GM23338 (cell line): ENCODE data around the gene NFIC. TPM values are rescaled to one million over a fixed set of nuclear protein-coding genes. Genes with fewer than 3 reads are reported as not detected.
A peak's percentile ranks its signal among the peaks of the same experiment; 100 is the strongest.

ENCODE experiments used
- ATAC-seq: fragments of 200-7000 bp; cut with Tn5 transposase; 3 replicates; pipeline ENCODE4 v1.9.1; 2020
- DNase-seq: peaks from one replicate; pipeline ENCODE4 v3.0.0-alpha.2; 2015; ENCODE audit warnings: low spot score
- H2AFZ ChIP-seq: fragments of 200-600 bp; sonication (generic); 2 replicates; pipeline ENCODE4 v1.8.0; 2016; ENCODE audit warnings: antibody characterized with exemption, mild to moderate bottlenecking, moderate library complexity
- H3F3A ChIP-seq: fragments of 200-600 bp; sonication (generic); replicated peaks from 2 replicates; pipeline ENCODE4 v1.8.0; 2017; ENCODE audit warnings: antibody characterized with exemption, mixed run types, low read depth
- H3K27ac ChIP-seq: fragments of 200-600 bp; sonication (generic); 2 replicates; pipeline ENCODE4 v1.6.1; 2016; ENCODE audit warnings: low read depth
- H3K27me3 ChIP-seq: fragments of 200-600 bp; sonication (generic); 2 replicates; pipeline ENCODE4 v1.8.0; 2016; ENCODE audit warnings: mild to moderate bottlenecking, mixed run types, moderate library complexity; ENCODE audit not compliant: insufficient read depth
- H3K36me3 ChIP-seq: fragments of 200-600 bp; sonication (generic); 2 replicates; pipeline ENCODE4 v1.8.0; 2016; ENCODE audit warnings: mild to moderate bottlenecking; ENCODE audit not compliant: insufficient read depth
- H3K4me1 ChIP-seq: fragments of 200-600 bp; sonication (generic); 2 replicates; pipeline ENCODE4 v1.8.0; 2016; ENCODE audit warnings: mild to moderate bottlenecking, moderate library complexity; ENCODE audit not compliant: insufficient read depth
- H3K4me2 ChIP-seq: fragments of 200-600 bp; sonication (generic); 2 replicates; pipeline ENCODE4 v1.7.1; 2017; ENCODE audit warnings: mixed run types
- H3K4me3 ChIP-seq: fragments of 200-600 bp; sonication (generic); 2 replicates; pipeline ENCODE4 v1.6.1; 2016; ENCODE audit warnings: mixed run types
- H3K79me2 ChIP-seq: fragments of 200-600 bp; sonication (generic); replicated peaks from 2 replicates; pipeline ENCODE4 v1.8.0; 2017; ENCODE audit warnings: mild to moderate bottlenecking; ENCODE audit not compliant: insufficient read depth
- H3K9me2 ChIP-seq: fragments of 200-600 bp; sonication (generic); 2 replicates; pipeline ENCODE4 v1.8.0; 2017; ENCODE audit not compliant: insufficient read depth
- H4K20me1 ChIP-seq: fragments of 200-600 bp; sonication (generic); replicated peaks from 2 replicates; pipeline ENCODE4 v1.8.0; 2017; ENCODE audit warnings: mild to moderate bottlenecking; ENCODE audit not compliant: insufficient read depth
- H3K27ac Mint-ChIP-seq: 2 replicates; pipeline ENCODE4 v1.8.0; 2020; ENCODE audit warnings: inconsistent platforms, mild to moderate bottlenecking, moderate library complexity, mixed read lengths
- H3K27me3 Mint-ChIP-seq: 3 replicates; pipeline ENCODE4 v1.8.0; 2022; ENCODE audit warnings: low read depth, mild to moderate bottlenecking, moderate library complexity, mixed read lengths, inconsistent platforms; ENCODE audit not compliant: insufficient read depth, poor library complexity
- H3K36me3 Mint-ChIP-seq: 3 replicates; pipeline ENCODE4 v1.8.0; 2021; ENCODE audit warnings: low read depth, mild to moderate bottlenecking, inconsistent platforms, moderate library complexity, mixed read lengths
- H3K4me1 Mint-ChIP-seq: 3 replicates; pipeline ENCODE4 v1.8.0; 2020; ENCODE audit warnings: mild to moderate bottlenecking, inconsistent platforms, mixed read lengths
- H3K4me3 Mint-ChIP-seq: 3 replicates; pipeline ENCODE4 v1.8.0; 2021; ENCODE audit warnings: moderate library complexity, mild to moderate bottlenecking, inconsistent platforms, mixed read lengths
- H3K9me3 Mint-ChIP-seq: 3 replicates; pipeline ENCODE4 v1.8.0; 2020; ENCODE audit warnings: moderate library complexity, mild to moderate bottlenecking, inconsistent platforms, mixed read lengths
- EZH2 ChIP-seq: fragments of 200-600 bp; sonication (generic); IDR thresholded peaks from one replicate; pipeline ENCODE4 v1.8.0; 2017; ENCODE audit warnings: antibody characterized with exemption, mild to moderate bottlenecking, low read depth; ENCODE audit not compliant: unreplicated experiment
- JUNB ChIP-seq: IDR thresholded peaks from one replicate; pipeline ENCODE4 v1.6.1; 2016; ENCODE audit warnings: antibody characterized with exemption; ENCODE audit not compliant: unreplicated experiment
- POLR2AphosphoS5 ChIP-seq: IDR thresholded peaks from 2 replicates; pipeline ENCODE4 v1.6.1; 2016; ENCODE audit warnings: antibody characterized with exemption, low read depth
- STAT1 ChIP-seq: IDR thresholded peaks from one replicate; pipeline ENCODE4 v1.6.1; 2016; ENCODE audit warnings: antibody characterized with exemption; ENCODE audit not compliant: unreplicated experiment
- ZNF114 ChIP-seq: fragments of 250-450 bp; sonication (Bioruptor Pico); IDR thresholded peaks from 2 replicates; pipeline ENCODE4 v1.5.0; 2020; ENCODE audit warnings: mild to moderate bottlenecking, moderate library complexity
- ZNF331 ChIP-seq: fragments of 250-450 bp; sonication (Bioruptor Pico); IDR thresholded peaks from 2 replicates; pipeline ENCODE4 v1.5.0; 2020; ENCODE audit warnings: low read depth, mild to moderate bottlenecking, moderate library complexity
- polyA plus RNA-seq: library from polyadenylated mRNA; unstranded; fragments of >200 nt; fragmentation: Nextera tagmentation; extraction: Ambion mirVana; gene quantifications from 2 replicates; pipeline ENCODE4 v1.2.1, GENCODE V29; 2016
- total RNA-seq: library from RNA; depleted of rRNA; stranded (reverse); fragments of >200 nt; shearing (Covaris generic); gene quantifications from 2 replicates; pipeline ENCODE4 v1.2.3, GENCODE V29; 2014
- TF ChIP-seq, protein P1 (sequence below): fragments of 250-450 bp; sonication (Bioruptor Pico); IDR thresholded peaks from 2 replicates; pipeline ENCODE4 v1.5.0; 2020; ENCODE audit warnings: mild to moderate bottlenecking, moderate library complexity
- TF ChIP-seq, protein P2 (sequence below): IDR thresholded peaks from 2 replicates; pipeline ENCODE4 v1.6.1; 2016; ENCODE audit warnings: antibody characterized with exemption

The NFIC gene
- total and polyA plus RNA-seq, 2 experiments from 2014 or later: 1.3 to 5.3 TPM

DNA sequence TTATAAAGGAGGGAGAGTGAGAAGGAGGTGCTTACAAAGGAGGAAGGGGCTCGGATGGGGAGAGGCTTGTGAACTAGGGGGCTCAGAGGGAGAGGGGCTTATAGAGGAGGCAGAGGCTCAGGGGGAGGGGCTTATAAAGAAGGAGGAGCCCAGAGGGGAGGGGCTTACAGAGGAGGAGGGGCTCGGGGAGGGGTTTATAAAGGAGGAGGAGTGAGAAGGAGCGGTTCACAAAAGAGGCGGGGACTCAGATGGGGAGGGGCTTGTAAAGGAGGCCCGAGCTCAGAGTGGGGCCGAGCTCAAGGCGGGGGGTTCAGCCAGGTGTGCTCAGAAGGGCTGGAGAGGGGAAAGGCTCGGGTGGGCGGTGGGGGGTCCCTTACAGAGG, 113.4 kb downstream of the NFIC start:
- DNase-seq (peak; percentile 89), ATAC-seq (peak; percentile 63)
- Mint-ChIP-seq H3K27me3 (peaks cover 23% of the 10 kb centered on the region), H3K27ac (no peak overlapping the region), H3K36me3 (no peaks in the 10 kb centered on the region), H3K4me1 (peaks cover 9% of the 10 kb centered on the region; the same call in 2 of the 3 replicates), H3K9me3 (no peaks in the 10 kb centered on the region; the same call in 2 of the 3 replicates), H3K4me3 (no peak overlapping the region)
- Histone ChIP-seq H3K79me2 (no peaks in the 10 kb centered on the region), H3K4me1 (peaks cover 11% of the 10 kb centered on the region; the same call in 1 of the 2 replicates), H3K36me3 (no peaks in the 10 kb centered on the region), H3K27me3 (no peaks in the 10 kb centered on the region), H3F3A (0 out of 2 replicates have a peak, but pooled peaks cover 4% of the 10 kb centered on the region), H3K9me2 (peaks cover 7% of the 10 kb centered on the region; the same call in 1 of the 2 replicates), H4K20me1 (0 out of 2 replicates have a peak, but pooled peaks cover 3% of the 10 kb centered on the region), H3K4me3 (peak overlapping the region; percentile 52), H2AFZ (0 out of 2 replicates have a peak overlapping the region, but pooled peaks have one; percentile 72), H3K4me2 (peak overlapping the region; percentile 77), H3K27ac (no peak overlapping the region)
- no peak for TF ChIP-seq ZNF331 (CRISPR knock-in tag)
- TF ChIP-seq, protein P1, sequence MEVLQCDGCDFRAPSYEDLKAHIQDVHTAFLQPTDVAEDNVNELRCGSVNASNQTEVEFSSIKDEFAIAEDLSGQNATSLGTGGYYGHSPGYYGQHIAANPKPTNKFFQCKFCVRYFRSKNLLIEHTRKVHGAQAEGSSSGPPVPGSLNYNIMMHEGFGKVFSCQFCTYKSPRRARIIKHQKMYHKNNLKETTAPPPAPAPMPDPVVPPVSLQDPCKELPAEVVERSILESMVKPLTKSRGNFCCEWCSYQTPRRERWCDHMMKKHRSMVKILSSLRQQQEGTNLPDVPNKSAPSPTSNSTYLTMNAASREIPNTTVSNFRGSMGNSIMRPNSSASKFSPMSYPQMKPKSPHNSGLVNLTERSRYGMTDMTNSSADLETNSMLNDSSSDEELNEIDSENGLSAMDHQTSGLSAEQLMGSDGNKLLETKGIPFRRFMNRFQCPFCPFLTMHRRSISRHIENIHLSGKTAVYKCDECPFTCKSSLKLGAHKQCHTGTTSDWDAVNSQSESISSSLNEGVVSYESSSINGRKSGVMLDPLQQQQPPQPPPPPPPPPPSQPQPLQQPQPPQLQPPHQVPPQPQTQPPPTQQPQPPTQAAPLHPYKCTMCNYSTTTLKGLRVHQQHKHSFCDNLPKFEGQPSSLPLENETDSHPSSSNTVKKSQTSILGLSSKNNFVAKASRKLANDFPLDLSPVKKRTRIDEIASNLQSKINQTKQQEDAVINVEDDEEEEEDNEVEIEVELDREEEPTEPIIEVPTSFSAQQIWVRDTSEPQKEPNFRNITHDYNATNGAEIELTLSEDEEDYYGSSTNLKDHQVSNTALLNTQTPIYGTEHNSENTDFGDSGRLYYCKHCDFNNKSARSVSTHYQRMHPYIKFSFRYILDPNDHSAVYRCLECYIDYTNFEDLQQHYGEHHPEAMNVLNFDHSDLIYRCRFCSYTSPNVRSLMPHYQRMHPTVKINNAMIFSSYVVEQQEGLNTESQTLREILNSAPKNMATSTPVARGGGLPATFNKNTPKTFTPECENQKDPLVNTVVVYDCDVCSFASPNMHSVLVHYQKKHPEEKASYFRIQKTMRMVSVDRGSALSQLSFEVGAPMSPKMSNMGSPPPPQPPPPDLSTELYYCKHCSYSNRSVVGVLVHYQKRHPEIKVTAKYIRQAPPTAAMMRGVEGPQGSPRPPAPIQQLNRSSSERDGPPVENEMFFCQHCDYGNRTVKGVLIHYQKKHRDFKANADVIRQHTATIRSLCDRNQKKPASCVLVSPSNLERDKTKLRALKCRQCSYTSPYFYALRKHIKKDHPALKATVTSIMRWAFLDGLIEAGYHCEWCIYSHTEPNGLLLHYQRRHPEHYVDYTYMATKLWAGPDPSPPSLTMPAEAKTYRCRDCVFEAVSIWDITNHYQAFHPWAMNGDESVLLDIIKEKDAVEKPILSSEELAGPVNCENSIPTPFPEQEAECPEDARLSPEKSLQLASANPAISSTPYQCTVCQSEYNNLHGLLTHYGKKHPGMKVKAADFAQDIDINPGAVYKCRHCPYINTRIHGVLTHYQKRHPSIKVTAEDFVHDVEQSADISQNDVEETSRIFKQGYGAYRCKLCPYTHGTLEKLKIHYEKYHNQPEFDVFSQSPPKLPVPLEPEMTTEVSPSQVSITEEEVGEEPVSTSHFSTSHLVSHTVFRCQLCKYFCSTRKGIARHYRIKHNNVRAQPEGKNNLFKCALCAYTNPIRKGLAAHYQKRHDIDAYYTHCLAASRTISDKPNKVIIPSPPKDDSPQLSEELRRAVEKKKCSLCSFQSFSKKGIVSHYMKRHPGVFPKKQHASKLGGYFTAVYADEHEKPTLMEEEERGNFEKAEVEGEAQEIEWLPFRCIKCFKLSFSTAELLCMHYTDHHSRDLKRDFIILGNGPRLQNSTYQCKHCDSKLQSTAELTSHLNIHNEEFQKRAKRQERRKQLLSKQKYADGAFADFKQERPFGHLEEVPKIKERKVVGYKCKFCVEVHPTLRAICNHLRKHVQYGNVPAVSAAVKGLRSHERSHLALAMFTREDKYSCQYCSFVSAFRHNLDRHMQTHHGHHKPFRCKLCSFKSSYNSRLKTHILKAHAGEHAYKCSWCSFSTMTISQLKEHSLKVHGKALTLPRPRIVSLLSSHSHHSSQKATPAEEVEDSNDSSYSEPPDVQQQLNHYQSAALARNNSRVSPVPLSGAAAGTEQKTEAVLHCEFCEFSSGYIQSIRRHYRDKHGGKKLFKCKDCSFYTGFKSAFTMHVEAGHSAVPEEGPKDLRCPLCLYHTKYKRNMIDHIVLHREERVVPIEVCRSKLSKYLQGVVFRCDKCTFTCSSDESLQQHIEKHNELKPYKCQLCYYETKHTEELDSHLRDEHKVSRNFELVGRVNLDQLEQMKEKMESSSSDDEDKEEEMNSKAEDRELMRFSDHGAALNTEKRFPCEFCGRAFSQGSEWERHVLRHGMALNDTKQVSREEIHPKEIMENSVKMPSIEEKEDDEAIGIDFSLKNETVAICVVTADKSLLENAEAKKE (CRISPR knock-in tag): no peak
- TF ChIP-seq ZNF114 (CRISPR knock-in tag): no peak
- TF ChIP-seq JUNB: no peak
- TF ChIP-seq, protein P2, sequence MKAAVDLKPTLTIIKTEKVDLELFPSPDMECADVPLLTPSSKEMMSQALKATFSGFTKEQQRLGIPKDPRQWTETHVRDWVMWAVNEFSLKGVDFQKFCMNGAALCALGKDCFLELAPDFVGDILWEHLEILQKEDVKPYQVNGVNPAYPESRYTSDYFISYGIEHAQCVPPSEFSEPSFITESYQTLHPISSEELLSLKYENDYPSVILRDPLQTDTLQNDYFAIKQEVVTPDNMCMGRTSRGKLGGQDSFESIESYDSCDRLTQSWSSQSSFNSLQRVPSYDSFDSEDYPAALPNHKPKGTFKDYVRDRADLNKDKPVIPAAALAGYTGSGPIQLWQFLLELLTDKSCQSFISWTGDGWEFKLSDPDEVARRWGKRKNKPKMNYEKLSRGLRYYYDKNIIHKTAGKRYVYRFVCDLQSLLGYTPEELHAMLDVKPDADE: no peak
- no peak for TF ChIP-seq EZH2
- no peak for TF ChIP-seq STAT1
- peak; percentile 62 for TF ChIP-seq POLR2AphosphoS5
